Vein endothelial cell (primary cell): ENCODE measurements around the gene VEGFB. TPM values are rescaled to one million over a fixed set of nuclear protein-coding genes. Genes with fewer than 3 reads are reported as not detected.

Experiments
- total RNA-seq: library from RNA; depleted of rRNA; stranded (reverse); fragments of >200 nt; gene quantifications from 2 replicates; pipeline ENCODE4 v1.2.3, GENCODE V29; 2012

Gene VEGFB
- total RNA-seq = 12.5 and 23.2 TPM in 2 replicates

GRCh38 chr11:64233913-64234586 lies at the start of gene VEGFB:
Gene VEGFB, plus strand, starts transcription at chr11:64234584. Its CDS starts 250 bp downstream, at chr11:64234834.

GRCh38 chr11:64185693-64186491 lies 48.5 kb upstream of the VEGFB start, which contains the start of gene STIP1:
Gene STIP1, plus strand, starts transcription at chr11:64186171. Its CDS starts 91 bp downstream, at chr11:64186262.

GRCh38 chr11:64206457-64207255 lies 27.7 kb upstream of the VEGFB start, which contains the start of gene FERMT3:
Gene FERMT3, plus strand, starts transcription at chr11:64206721. Its CDS starts 644 bp downstream, at chr11:64207365.

GRCh38 chr11:64225608-64226506 lies 8.5 kb upstream of the VEGFB start, which contains the start of the genes NUDT22 and TRPT1:
Gene NUDT22, plus strand, starts transcription at chr11:64226274. Its CDS starts 379 bp downstream, at chr11:64226653.
Gene TRPT1, minus strand, starts transcription at chr11:64226186. Its CDS starts 326 bp downstream, at chr11:64225860.

GRCh38 chr11:64230171-64230984 lies 4.0 kb upstream of the VEGFB start, which contains the start of gene DNAJC4:
Gene DNAJC4, plus strand, starts transcription at chr11:64230548. Its CDS starts 307 bp downstream, at chr11:64230855.

GRCh38 chr11:64240435-64241240 lies 6.3 kb downstream of the VEGFB start, which contains the start of gene FKBP2:
Gene FKBP2, plus strand, starts transcription at chr11:64241095. Its CDS starts 1,293 bp downstream, at chr11:64242388.

GRCh38 chr11:64246871-64247728 lies 12.7 kb downstream of the VEGFB start, which contains the start of gene PPP1R14B:
Gene PPP1R14B, minus strand, starts transcription at chr11:64246943. Its CDS starts 270 bp downstream, at chr11:64246673.

GRCh38 chr11:64251016-64251752 lies 16.8 kb downstream of the VEGFB start, which contains the start of gene PLCB3:
Gene PLCB3, plus strand, starts transcription at chr11:64251530. Its CDS starts 120 bp downstream, at chr11:64251650.

GRCh38 chr11:64284048-64284961 lies 49.9 kb downstream of the VEGFB start, which contains the start of gene BAD:
Gene BAD, minus strand, starts transcription at chr11:64284665. Its CDS starts 297 bp downstream, at chr11:64284368.

GRCh38 chr11:64284962-64285884 lies 50.8 kb downstream of the VEGFB start, which contains the start of gene GPR137:
Gene GPR137, plus strand, starts transcription at chr11:64285848. Its CDS starts 677 bp downstream, at chr11:64286525.

